Measurements from ENCODE around the gene SERPINE1.
A peak's percentile ranks its signal among the peaks of the same experiment; 100 is the strongest.

The SERPINE1 gene

DNA sequence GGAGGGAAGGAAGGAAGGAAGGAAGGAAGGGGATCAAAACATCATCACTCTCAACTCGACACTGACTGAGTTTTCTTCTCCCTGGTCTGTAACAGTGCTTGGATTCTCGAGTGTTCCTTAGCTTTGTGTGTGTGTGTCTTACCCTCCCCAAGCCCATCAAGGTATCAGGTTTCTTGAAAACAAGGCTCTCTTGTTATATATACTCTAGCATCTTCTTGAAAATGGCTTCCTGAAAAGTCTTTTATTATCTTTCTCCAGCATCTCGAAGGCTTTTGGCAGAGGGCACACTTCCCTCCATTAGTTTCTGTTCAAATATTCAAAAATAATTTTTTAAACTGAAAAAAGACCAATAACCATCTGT lies 13.4 kb downstream of the SERPINE1 start:
- TF ChIP-seq GATA1 (IDR thresholded peaks at IDR 0.05; ENCODE audit: low read depth, low read length) (no peak), POLR2A (IDR thresholded peaks at IDR 0.05; ENCODE audit: low read length) (no peak)
- no peak for DNase-seq

DNA sequence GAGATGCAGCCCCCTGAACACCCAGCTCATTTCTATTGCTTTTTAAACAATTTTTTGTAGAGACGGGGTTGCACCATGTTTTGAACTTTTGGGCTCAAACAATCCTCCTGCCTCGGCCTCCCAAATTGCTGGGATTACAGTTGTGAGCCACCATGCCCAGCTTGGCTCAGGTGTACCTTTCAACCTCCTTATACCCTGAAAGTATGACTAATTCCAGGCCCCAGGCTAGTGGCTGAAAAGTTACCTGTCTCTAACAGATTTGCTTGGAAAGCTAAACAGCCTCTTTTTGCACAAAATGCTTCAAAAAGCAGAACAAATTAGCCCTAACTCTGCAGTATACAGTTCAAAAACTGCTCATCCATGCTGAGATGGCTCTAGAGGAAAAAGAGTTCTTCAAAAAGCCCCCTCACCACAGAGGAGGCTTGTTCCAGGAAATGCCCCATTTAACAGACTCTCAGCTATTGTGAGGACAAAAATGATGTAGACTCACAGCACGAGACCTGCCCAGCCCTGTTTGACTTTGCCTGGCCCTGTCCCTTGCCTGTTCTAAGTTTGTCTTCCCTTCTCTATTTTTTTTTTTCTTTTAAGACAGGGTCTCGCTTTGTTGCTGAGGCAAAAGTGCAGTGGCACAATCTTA lies 14.0 kb downstream of the SERPINE1 start:
- TF ChIP-seq GATA1 (IDR thresholded peaks at IDR 0.05; ENCODE audit: low read depth, low read length) = no peak
- no peak for TF ChIP-seq POLR2A (IDR thresholded peaks at IDR 0.05; ENCODE audit: low read length)
- no peak for DNase-seq

DNA sequence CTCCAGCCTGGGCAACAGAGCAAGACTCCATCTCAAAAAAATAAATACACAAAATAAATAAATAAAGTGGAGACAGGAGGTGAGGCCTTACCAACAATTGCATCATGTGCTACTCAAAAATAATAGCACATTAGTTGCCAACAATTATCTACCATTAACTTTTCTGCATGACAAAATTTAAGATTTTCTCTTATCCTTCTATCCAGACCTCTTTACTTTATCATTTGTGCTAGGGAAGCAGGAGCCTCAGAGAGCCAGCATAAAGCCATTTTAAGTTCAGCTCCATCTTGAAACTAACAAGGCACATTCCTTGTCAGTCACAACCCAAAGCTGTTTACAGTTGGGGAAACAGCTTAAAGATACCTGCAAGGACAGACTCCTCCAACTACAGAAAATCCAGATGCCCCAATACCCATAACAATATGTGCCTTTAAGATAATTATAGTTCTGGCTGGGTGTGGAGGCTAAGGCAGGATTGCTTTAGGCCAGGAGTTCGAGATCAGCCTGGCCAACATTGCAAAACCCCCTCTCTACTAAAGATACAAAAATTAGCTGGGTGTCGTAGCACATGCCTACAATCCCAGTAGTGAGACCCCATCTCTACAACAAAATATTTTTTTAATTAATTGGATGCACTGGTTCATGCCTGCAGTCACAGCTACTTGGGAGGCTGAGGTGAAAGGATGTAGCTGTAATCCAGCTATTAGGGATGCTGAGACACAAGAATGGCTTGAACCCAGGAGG lies 25.2 kb downstream of the SERPINE1 start:
- TF ChIP-seq POLR2A (IDR thresholded peaks at IDR 0.05; ENCODE audit: low read length) (no peak), GATA1 (IDR thresholded peaks at IDR 0.05; ENCODE audit: low read depth, low read length) (no peak)

DNA sequence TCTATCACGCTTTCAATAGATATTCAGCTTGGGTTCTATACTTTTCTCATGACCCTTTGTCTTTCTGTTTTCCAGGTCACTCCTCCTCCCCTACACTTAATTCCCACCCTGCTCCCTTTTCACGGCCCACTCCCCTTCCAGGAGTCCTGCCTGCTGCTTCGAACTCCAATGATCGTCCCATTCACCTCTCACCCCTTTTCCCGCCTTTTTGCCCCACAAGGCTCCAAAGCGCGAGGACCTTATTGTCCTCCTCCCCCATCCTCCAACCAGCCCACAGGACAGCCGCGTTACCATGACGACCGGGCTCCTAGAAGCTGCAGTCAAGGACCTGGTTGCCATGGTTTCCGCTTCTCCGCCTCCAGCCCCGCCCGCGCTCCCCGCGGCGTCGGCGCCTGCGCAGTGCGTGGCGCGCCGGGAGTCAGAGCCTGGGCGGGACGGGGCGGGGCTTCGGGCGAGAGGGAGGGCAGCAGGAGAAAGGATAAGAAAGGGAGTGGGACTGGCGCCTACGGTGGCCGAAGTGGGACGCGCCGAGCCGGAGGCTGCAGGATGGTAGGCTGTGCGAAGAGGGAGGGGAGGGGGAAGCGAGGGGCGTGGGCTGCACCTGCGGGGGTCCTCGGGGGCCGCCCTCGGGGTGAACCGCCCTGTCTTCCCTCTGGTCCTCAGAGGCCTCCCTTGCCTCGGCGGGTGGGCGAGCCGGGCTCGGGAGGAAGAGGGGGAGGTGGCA lies 27.2 kb downstream of the SERPINE1 start, which contains the start of gene AP1S1:
Gene AP1S1, plus strand, starts transcription at position 508 of the 724 bp plus-strand sequence. Its CDS starts 39 bp downstream, at position 547.
- DNase-seq = peak; percentile 93 to 95
- TF ChIP-seq POLR2A (IDR thresholded peaks at IDR 0.05; ENCODE audit: low read length) (no peak), GATA1 (IDR thresholded peaks at IDR 0.05; ENCODE audit: low read depth, low read length) (no peak)

More for the DNA sequence above, 25.2 kb downstream of the SERPINE1 start:
- peak; percentile 34 to 53 for DNase-seq

DNA sequence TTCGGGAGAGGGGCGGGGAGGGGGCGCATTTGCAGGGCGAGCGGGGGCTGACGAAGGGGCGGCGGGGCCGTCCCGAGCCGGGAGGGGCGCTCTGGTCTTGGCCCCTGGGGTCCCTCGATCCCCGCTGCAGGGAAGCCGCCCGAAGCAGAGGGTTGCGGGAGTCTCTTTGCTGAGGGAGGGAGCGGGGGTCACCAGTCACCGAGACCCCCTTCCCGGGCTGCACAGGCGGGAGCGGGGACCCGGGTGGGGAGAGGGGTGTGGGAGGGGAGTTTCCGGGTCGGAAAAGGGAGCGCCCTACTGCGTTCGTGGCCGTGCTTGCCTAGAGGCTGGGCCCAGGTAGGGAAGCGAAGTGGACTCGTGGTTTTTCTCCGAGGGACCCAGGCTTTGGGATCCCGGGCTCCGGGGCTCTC lies 27.8 kb downstream of the SERPINE1 start:
- TF ChIP-seq GATA1 (IDR thresholded peaks at IDR 0.05; ENCODE audit: low read depth, low read length) (no peak), POLR2A (IDR thresholded peaks at IDR 0.05; ENCODE audit: low read length) (no peak)
- DNase-seq = no peak

DNA sequence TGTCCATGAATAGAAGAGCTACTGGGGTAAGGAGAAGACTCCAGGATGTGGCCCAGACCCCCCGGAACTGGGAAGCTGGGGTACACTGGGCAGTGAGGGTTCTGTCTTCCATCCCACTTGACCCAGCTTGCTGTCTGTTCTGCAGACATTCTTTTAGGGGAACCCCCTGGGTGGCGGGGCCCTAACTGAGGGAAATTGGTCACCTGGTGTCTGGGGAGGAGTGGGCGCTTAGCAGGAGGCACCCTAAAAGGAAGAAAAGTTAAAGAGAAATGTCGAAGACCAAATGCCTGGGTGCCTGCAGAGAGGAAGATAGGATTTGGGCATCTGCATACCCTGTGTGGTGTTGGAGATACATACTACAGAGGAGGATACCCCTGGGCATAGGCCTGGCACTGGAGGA lies 28.4 kb downstream of the SERPINE1 start:
- TF ChIP-seq POLR2A (IDR thresholded peaks at IDR 0.05; ENCODE audit: low read length) (no peak), GATA1 (IDR thresholded peaks at IDR 0.05; ENCODE audit: low read depth, low read length) (no peak)

DNA sequence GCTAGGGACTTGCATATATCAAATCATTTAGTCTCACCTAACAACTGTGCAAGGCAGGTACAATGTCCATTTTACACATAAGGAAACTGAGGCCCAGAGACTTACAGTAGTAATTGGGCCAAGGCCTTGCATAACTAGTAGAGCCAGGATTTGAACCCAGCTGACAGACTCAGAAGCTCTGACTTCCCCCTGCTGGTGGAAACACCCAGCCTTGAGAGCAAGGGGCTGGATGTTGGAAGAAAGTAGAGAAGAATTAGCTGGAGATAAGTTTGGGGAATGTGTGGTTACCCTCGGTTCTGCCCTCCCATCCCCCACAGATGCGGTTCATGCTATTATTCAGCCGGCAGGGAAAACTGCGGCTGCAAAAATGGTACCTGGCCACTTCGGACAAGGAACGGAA lies 29.4 kb downstream of the SERPINE1 start:
- TF ChIP-seq POLR2A (IDR thresholded peaks at IDR 0.05; ENCODE audit: low read length) (no peak), GATA1 (IDR thresholded peaks at IDR 0.05; ENCODE audit: low read depth, low read length) (no peak)
- DNase-seq = no peak

More for the DNA sequence above, 28.4 kb downstream of the SERPINE1 start:
- no peak for DNase-seq

DNA sequence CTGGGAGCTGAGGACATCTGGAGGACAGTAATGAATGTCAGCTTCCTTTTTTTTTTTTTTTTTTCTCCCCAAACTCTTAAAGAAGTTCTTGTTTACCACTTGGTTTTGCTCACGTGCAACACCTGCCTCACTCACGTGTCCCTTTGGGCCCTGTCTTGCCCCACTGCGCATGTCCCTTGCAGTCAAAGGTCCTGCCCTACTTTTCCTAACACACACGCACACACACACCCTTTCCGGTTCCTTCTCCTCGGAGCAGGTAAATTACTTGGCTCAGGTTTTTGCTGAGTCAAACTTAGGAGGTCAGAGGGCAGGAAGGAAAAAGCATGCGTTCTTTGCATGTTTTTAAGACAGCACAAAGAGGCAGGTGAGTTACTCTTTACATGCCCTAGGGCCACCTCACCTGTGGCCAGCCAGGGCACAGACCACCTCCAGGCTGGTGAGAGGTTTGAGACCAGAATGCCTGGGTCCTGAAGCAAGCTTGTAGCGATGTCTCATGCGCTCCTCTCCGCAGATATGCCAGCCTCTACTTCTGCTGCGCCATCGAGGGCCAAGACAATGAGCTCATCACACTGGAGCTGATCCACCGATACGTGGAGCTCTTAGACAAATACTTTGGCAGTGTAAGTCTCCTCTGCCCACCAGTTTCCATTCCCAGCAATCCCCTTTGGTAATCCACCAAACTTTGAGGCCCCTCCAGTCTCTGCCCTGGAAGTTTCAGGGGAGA lies 30.1 kb downstream of the SERPINE1 start:
- no peak for DNase-seq
- TF ChIP-seq POLR2A (IDR thresholded peaks at IDR 0.05; ENCODE audit: low read length) (no peak), GATA1 (IDR thresholded peaks at IDR 0.05; ENCODE audit: low read depth, low read length) (no peak)

DNA sequence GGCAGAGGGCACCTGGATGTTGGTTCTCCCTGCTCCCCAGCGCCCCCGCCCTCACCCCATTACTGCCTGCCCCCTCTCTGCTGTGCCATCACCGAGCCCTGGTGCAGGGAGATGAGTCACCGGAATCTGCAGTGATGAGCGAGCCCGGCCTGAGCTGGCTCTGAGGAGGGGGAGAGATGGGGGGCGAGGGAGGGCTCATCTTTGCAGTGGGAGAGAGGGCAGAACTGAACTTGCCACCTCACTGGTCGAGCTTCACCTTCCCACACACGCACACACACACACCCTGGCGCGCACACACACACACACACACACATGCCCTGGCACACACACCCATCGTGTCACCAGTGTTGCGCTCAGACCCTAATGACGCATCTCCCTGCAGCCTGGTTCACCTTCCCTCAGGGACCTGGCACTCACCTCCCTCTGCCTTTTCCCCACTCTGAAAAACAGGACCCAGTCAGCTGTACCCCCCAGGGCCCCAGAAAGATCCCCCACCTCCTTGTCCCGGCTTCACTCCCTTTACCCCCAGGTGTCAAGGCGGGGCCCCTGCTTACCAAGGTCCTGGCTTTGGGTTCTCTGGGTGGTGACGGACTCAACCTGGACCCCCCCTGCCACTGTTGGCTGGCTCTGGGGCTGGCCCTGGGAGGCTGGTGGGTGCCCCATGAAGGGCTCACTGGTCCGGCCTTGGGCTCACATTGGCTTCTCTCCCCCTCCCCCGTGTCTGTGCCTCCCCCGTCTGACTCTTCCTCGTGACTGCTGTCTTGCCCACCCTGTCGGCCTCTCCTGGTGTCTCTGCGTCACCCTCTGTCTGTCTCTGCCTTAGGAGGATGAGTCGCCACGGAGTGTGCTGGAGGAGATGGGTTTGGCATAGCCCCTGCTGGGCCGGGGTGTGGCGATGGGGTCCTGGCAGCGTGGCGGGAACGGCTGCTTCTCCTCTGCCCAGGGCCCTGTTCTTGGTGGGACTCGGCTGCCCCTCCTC lies 33.1 kb downstream of the SERPINE1 start:
- no peak for DNase-seq
- TF ChIP-seq POLR2A (IDR thresholded peaks at IDR 0.05; ENCODE audit: low read length) (no peak), GATA1 (IDR thresholded peaks at IDR 0.05; ENCODE audit: low read depth, low read length) (no peak)

DNA sequence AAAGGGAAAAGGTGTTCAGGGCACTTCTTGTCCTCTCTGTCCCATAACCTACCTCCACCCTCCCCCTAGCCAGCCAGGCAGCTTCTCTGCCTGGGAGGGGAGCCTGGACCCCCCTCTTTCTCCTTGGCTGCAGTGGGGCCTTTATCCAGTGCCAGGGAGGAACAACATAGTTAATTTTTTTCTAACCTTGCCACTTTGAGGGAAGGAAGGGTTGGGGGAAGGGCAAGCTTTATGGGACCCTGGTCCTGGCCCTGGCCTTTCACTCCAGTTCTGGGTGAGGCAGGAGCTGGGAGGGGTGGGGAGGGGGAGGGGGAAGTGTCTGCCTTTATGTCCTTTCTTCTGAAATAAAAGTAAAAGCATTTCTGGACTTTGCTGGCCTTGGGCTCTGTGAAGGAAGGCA lies 34.0 kb downstream of the SERPINE1 start:
- TF ChIP-seq GATA1 (IDR thresholded peaks at IDR 0.05; ENCODE audit: low read depth, low read length) = no peak
- TF ChIP-seq POLR2A (IDR thresholded peaks at IDR 0.05; ENCODE audit: low read length) = no peak
- no peak for DNase-seq

DNA sequence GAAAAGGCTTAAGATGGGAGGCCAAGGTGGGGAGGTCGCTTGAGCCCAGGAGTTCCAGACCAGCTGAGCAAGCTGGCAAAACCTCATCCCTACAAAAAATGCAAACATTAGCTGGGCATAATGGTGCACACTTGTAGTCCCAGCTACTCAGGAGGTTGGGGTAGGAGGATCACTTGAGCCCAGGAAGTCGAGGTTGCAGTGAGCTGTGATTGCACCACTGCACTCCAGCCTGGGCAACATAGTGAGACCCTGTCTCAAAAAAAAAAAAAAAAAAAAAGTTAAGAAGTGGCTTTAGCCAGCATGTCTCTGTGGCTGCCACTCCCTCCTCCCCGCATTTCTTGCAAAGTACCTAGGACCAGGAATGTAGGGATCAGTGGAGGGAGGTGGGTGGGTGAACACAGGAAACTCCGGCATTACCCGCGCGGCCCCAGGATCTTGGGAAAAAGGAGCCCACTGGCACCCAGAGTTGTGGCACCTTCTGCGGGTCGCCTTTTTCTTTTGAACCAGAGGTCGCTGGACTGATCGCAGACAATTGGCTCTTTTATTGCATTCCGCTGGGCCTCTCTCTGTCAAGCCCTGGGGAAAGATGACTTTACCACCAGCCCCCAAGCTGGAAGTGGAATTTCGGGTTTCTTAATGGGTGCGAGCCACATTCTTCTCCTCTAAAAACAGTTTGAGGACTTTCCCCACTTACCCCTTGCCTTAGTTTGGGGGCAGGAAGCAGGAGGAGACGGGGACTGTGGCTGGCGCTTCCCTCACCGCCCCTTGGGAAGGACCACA lies 35.0 kb downstream of the SERPINE1 start:
- no peak for DNase-seq
- TF ChIP-seq POLR2A (IDR thresholded peaks at IDR 0.05; ENCODE audit: low read length) (no peak), GATA1 (IDR thresholded peaks at IDR 0.05; ENCODE audit: low read depth, low read length) (no peak)
